ENCODE data around the gene LIN54. TPM values are rescaled to one million over a fixed set of nuclear protein-coding genes. Genes with fewer than 3 reads are reported as not detected.

LIN54 gene
- total RNA-seq, 2 experiments from 2014 or later: 47.6 to 48.9 TPM

- Histone ChIP-seq H3K4me1 (ENCODE audit: insufficient read depth, low read length, poor library complexity, severe bottlenecking) (peaks cover 29% of the 10 kb centered on the region), H3K4me2 (ENCODE audit: low read length) (peak overlapping the region; percentile 96), H3K9me3 (ENCODE audit: low read length) (no peaks in the 10 kb centered on the region), H3K4me3 (ENCODE audit: low read depth, low read length, poor library complexity, severe bottlenecking) (peak overlapping the region; percentile 97), H3K9me2 (ENCODE audit: insufficient read depth, low read length) (no peaks in the 10 kb centered on the region), H4K20me1 (ENCODE audit: insufficient read depth, low read length) (peaks cover 7% of the 10 kb centered on the region; the same call in 1 of the 2 replicates), H2AFZ (ENCODE audit: low read length) (no peak overlapping the region; the same call in 1 of the 2 replicates), H3K79me2 (ENCODE audit: insufficient read depth, low read depth, low read length) (peaks cover 56% of the 10 kb centered on the region), H3K36me3 (ENCODE audit: insufficient read depth, low read length) (peaks cover 4% of the 10 kb centered on the region; the same call in 1 of the 2 replicates), H3K27ac (ENCODE audit: low read depth, low read length, poor library complexity, severe bottlenecking) (peak overlapping the region; percentile 92)
- peak; percentile 43 for DNase-seq (ENCODE audit: low spot score)
- CTCF ChIA-PET (ENCODE audit: unreplicated experiment): interaction anchor here (0.9 to 1.3 kb wide), 4 partner anchors 19 to 112 kb away, joined by 3 to 5 read pairs (median 4); partner anchors contain the start of gene COPS4
- POLR2A ChIA-PET: interaction anchor here (0.5 to 4.3 kb wide), 33 partner anchors 9 to 356 kb away, joined by 3 to 52 read pairs (median 4); partner anchors contain the start of genes COPS4, COQ2, SEC31A and THAP9
- TSS peak; percentile 48 for BruUV-seq (replicated peaks)
- TF ChIP-seq, protein P1, sequence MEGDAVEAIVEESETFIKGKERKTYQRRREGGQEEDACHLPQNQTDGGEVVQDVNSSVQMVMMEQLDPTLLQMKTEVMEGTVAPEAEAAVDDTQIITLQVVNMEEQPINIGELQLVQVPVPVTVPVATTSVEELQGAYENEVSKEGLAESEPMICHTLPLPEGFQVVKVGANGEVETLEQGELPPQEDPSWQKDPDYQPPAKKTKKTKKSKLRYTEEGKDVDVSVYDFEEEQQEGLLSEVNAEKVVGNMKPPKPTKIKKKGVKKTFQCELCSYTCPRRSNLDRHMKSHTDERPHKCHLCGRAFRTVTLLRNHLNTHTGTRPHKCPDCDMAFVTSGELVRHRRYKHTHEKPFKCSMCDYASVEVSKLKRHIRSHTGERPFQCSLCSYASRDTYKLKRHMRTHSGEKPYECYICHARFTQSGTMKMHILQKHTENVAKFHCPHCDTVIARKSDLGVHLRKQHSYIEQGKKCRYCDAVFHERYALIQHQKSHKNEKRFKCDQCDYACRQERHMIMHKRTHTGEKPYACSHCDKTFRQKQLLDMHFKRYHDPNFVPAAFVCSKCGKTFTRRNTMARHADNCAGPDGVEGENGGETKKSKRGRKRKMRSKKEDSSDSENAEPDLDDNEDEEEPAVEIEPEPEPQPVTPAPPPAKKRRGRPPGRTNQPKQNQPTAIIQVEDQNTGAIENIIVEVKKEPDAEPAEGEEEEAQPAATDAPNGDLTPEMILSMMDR (conservative IDR thresholded peaks at IDR 0.05; ENCODE audit: low read length): no peak
- TF ChIP-seq EZH2phosphoT487 (IDR thresholded peaks at IDR 0.05; ENCODE audit: borderline replicate concordance, low read depth, low read length): no peak
- intact Hi-C loops (cut with micrococcal nuclease; ENCODE audit: unreplicated experiment): loop anchor here (1.0 to 5.0 kb wide), 5 partner anchors 42 to 639 kb away; partner anchors contain the start of genes HNRNPD and SEC31A
Observed at GRCh38 chr4:83011689-83012199, 1.1 kb upstream of the LIN54 start.

DNA sequence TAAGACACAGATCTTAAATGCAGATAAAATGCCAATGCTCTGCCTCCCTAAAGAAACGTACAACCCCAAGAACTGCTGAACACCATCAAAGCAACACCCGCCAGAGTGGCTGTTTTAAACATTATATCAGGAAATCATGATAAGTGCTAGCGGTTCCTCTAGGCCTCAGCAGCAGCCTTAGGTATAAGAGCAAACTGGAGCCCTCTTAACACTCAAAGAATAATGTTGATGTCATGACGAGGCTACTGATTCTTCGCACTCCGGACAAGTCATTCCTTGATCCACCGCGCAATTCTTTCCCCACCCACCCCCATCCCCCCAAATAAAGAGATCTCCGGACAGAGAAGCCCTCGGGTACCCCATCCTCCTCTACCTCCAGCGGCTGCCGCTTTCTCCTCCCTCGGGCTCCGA, 507 bp downstream of the LIN54 start:
- BruUV-seq (replicated peaks): no TSS peak

More for the DNA sequence above, 507 bp downstream of the LIN54 start:
- H3K9me2 ChIP-seq (ENCODE audit: insufficient read depth, low read length): no peaks in the 10 kb centered on the region
- ChIA-PET CTCF (ENCODE audit: unreplicated experiment) (no interaction called here), POLR2A (interaction anchor here (0.8 to 4.3 kb wide), 9 partner anchors 11 to 118 kb away, joined by 3 to 52 read pairs (median 8); partner anchors contain the start of genes COPS4 and THAP9)
- peak overlapping the region; percentile 92 for H3K27ac ChIP-seq (ENCODE audit: low read depth, low read length, poor library complexity, severe bottlenecking)
- DNase-seq (ENCODE audit: low spot score): peak; percentile 59
- peaks cover 20% of the 10 kb centered on the region for H3K36me3 ChIP-seq (ENCODE audit: insufficient read depth, low read length)
- peaks cover 29% of the 10 kb centered on the region for H3K4me1 ChIP-seq (ENCODE audit: insufficient read depth, low read length, poor library complexity, severe bottlenecking)
- TF ChIP-seq EZH2phosphoT487 (IDR thresholded peaks at IDR 0.05; ENCODE audit: borderline replicate concordance, low read depth, low read length): no peak
- TF ChIP-seq, protein P1 (conservative IDR thresholded peaks at IDR 0.05; ENCODE audit: low read length): no peak
- intact Hi-C loops (cut with micrococcal nuclease; ENCODE audit: unreplicated experiment): loop anchor here (1.0 to 5.0 kb wide), 4 partner anchors 110 to 638 kb away; partner anchors contain the start of genes HNRNPD, SEC31A and THAP9
- H3K4me3 ChIP-seq (ENCODE audit: low read depth, low read length, poor library complexity, severe bottlenecking): peak overlapping the region; percentile 97
- peaks cover 72% of the 10 kb centered on the region for H3K79me2 ChIP-seq (ENCODE audit: insufficient read depth, low read depth, low read length)
- H4K20me1 ChIP-seq (ENCODE audit: insufficient read depth, low read length): peaks cover 7% of the 10 kb centered on the region; the same call in 1 of the 2 replicates
- H2AFZ ChIP-seq (ENCODE audit: low read length): peak overlapping the region; percentile 51; the same call in 1 of the 2 replicates
- no peaks in the 10 kb centered on the region for H3K9me3 ChIP-seq (ENCODE audit: low read length)
- peak overlapping the region; percentile 87 for H3K4me2 ChIP-seq (ENCODE audit: low read length)

All from OCI-LY7 (cell line).